Neural cell (in vitro differentiated cells): ENCODE data around the gene CLK4. TPM values are rescaled to one million over a fixed set of nuclear protein-coding genes. Genes with fewer than 3 reads are reported as not detected.
A peak's percentile ranks its signal among the peaks of the same experiment; 100 is the strongest.

Source experiments
- H2AFZ ChIP-seq: fragments of 200-600, 300-800 bp; sonication (generic), shearing (Covaris generic); 2 replicates; pipeline ENCODE4 v1.6.0; 2014; ENCODE audit warnings: low read depth, mild to moderate bottlenecking, antibody characterized with exemption, low read length, moderate library complexity
- H3F3A ChIP-seq: fragments of 200-600 bp; shearing (Covaris generic); 2 replicates; pipeline ENCODE4 v1.6.1; 2016; ENCODE audit warnings: mild to moderate bottlenecking, moderate library complexity, mixed read lengths, antibody characterized with exemption, low read length; ENCODE audit not compliant: insufficient read depth, poor library complexity, severe bottlenecking
- H3K27ac ChIP-seq: fragments of 200-600, 300-800 bp; sonication (generic), shearing (Covaris generic); 2 replicates; pipeline ENCODE4 v1.5.1; 2014; ENCODE audit warnings: mild to moderate bottlenecking, low read length, moderate library complexity
- H3K27me3 ChIP-seq: fragments of 300-800, 200-600 bp; sonication (generic), shearing (Covaris generic); 2 replicates; pipeline ENCODE4 v1.6.0; 2014; ENCODE audit warnings: mild to moderate bottlenecking, low read depth, low read length, moderate library complexity; ENCODE audit not compliant: insufficient read depth
- H3K36me3 ChIP-seq: fragments of 300-800, 200-600 bp; sonication (generic), shearing (Covaris generic); 2 replicates; pipeline ENCODE4 v1.5.1; 2014; ENCODE audit warnings: mild to moderate bottlenecking, antibody characterized with exemption, low read length, moderate library complexity; ENCODE audit not compliant: insufficient read depth
- H3K4me2 ChIP-seq: fragments of 300-800, 200-600 bp; sonication (generic), shearing (Covaris generic); 2 replicates; pipeline ENCODE4 v1.6.0; 2014; ENCODE audit warnings: mild to moderate bottlenecking, low read length
- H3K4me3 ChIP-seq: fragments of 300-800, 200-600 bp; sonication (generic), shearing (Covaris generic); 2 replicates; pipeline ENCODE4 v1.5.1; 2014; ENCODE audit warnings: mild to moderate bottlenecking, low read length, moderate library complexity
- H3K79me2 ChIP-seq: fragments of 200-600 bp; shearing (Covaris generic); replicated peaks from 2 replicates; pipeline ENCODE4 v1.6.0; 2014; ENCODE audit warnings: mild to moderate bottlenecking, low read length, moderate library complexity; ENCODE audit not compliant: insufficient read depth
- H3K9ac ChIP-seq: fragments of 300-800, 200-600 bp; sonication (generic), shearing (Covaris generic); 2 replicates; pipeline ENCODE4 v1.6.1; 2016; ENCODE audit warnings: mild to moderate bottlenecking, low read length, mixed read lengths
- H3K9me2 ChIP-seq: fragments of 200-600 bp; shearing (Covaris generic); 2 replicates; pipeline ENCODE4 v1.6.1; 2016; ENCODE audit warnings: mild to moderate bottlenecking, low read length, mixed read lengths; ENCODE audit not compliant: insufficient read depth
- H3K9me3 ChIP-seq: fragments of 200-600, 300-800 bp; sonication (generic), shearing (Covaris generic); 2 replicates; pipeline ENCODE4 v1.6.1; 2016; ENCODE audit warnings: mild to moderate bottlenecking, mixed run types, low read length, moderate library complexity, mixed read lengths
- H4K20me1 ChIP-seq: fragments of 200-600 bp; shearing (Covaris generic); 2 replicates; pipeline ENCODE4 v1.6.1; 2016; ENCODE audit warnings: mild to moderate bottlenecking, mixed run types; ENCODE audit not compliant: insufficient read depth
- CTCF ChIP-seq: fragments of 450-650 bp; IDR thresholded peaks from 2 replicates; pipeline ENCODE4 v1.5.1; 2014; ENCODE audit warnings: antibody characterized with exemption, mild to moderate bottlenecking, moderate library complexity; ENCODE audit not compliant: poor library complexity, severe bottlenecking
- EP300 ChIP-seq: fragments of 450-650 bp; conservative IDR thresholded peaks from 2 replicates; pipeline ENCODE4 v1.6.1; 2014; ENCODE audit warnings: antibody characterized with exemption, mild to moderate bottlenecking, moderate library complexity; ENCODE audit not compliant: poor library complexity, severe bottlenecking
- EZH2 ChIP-seq: fragments of 200-600, 300-800 bp; shearing (Covaris generic), sonication (generic); IDR thresholded peaks from 2 replicates; pipeline ENCODE4 v1.6.1; 2014; ENCODE audit warnings: antibody characterized with exemption, low read length, borderline replicate concordance, mild to moderate bottlenecking; ENCODE audit not compliant: insufficient read depth, poor library complexity, severe bottlenecking
- MXI1 ChIP-seq: fragments of 450-650 bp; conservative IDR thresholded peaks from 2 replicates; pipeline ENCODE4 v1.6.1; 2014; ENCODE audit warnings: antibody characterized with exemption, mild to moderate bottlenecking; ENCODE audit not compliant: poor library complexity, severe bottlenecking
- POLR2AphosphoS5 ChIP-seq: IDR thresholded peaks from 2 replicates; pipeline ENCODE4 v1.6.1; 2012
- RAD21 ChIP-seq: fragments of 450-650 bp; conservative IDR thresholded peaks from 2 replicates; pipeline ENCODE4 v1.6.1; 2014; ENCODE audit warnings: antibody characterized with exemption, mild to moderate bottlenecking, moderate library complexity
- REST ChIP-seq: IDR thresholded peaks from 2 replicates; pipeline ENCODE4 v1.6.1; 2012; ENCODE audit warnings: borderline replicate concordance
- SMC3 ChIP-seq: fragments of 450-650 bp; conservative IDR thresholded peaks from 2 replicates; pipeline ENCODE4 v1.6.1; 2014; ENCODE audit warnings: antibody characterized with exemption, mild to moderate bottlenecking, moderate library complexity; ENCODE audit not compliant: poor library complexity
- TAF1 ChIP-seq: IDR thresholded peaks from 2 replicates; pipeline ENCODE4 v1.6.1; 2012; ENCODE audit warnings: low read depth
- polyA minus RNA-seq: library from RNA; depleted of rRNA, polyadenylated mRNA; stranded (reverse); fragments of >200 nt; gene quantifications from 2 replicates; pipeline ENCODE4 v1.2.3, GENCODE V29; 2014
- polyA plus RNA-seq: library from polyadenylated mRNA; depleted of rRNA; stranded (reverse); fragments of >200 nt; gene quantifications from 2 replicates; pipeline ENCODE4 v1.2.3, GENCODE V29; 2014

The CLK4 gene
- polyA plus RNA-seq (93.9 and 115 TPM in 2 replicates), polyA minus RNA-seq (64.3 and 82.2 TPM in 2 replicates)

GRCh38 chr5:178626484-178627258 is at the start of gene CLK4:
Gene CLK4 (minus strand): TSS chr5:178627050. CDS start chr5:178623416, 3,634 bp downstream.
- Histone ChIP-seq H3F3A (peaks cover 5% of the 10 kb centered on the region), H4K20me1 (peaks cover 8% of the 10 kb centered on the region), H3K27ac (peak within 1 kb of the TSS; percentile 95), H3K9ac (peak within 1 kb of the TSS; percentile 97), H3K27me3 (no peaks in the 10 kb centered on the region), H3K9me2 (no peaks in the 10 kb centered on the region), H2AFZ (peak within 1 kb of the TSS; percentile 100), H3K36me3 (no peaks in the 10 kb centered on the region), H3K79me2 (peaks cover 42% of the 10 kb centered on the region), H3K4me3 (peak within 1 kb of the TSS; percentile 93), H3K4me2 (peak within 1 kb of the TSS; percentile 66), H3K9me3 (no peaks in the 10 kb centered on the region)
- no peak for TF ChIP-seq CTCF
- TF ChIP-seq RAD21, result peak; percentile 23
- TF ChIP-seq SMC3, result peak; percentile 48
- peak; percentile 95 for TF ChIP-seq POLR2AphosphoS5
- TF ChIP-seq REST, result peak; percentile 85
- peak; percentile 79 for TF ChIP-seq MXI1
- TF ChIP-seq TAF1, result peak; percentile 95
- TF ChIP-seq EP300, result peak; percentile 56
- no peak for TF ChIP-seq EZH2

DNA sequence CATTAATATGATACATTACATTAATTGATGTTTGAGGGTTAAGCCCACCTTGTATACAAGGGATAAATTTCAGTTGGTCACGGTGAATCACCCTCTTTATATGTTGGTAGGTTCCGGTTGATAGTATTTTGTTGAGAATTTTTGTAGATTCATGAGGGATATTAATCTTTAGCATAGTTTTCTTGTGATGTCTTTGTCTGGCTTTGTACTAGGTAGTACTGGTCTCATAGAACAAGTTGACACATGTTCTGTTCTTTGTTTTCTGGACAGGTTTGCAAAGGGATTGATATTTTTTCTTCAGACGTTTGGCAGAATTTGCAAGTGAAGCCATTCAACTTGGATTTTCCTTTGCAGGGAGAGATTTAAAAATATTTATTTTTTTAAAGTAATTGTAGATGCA is 49.1 kb upstream of the CLK4 start:
- Histone ChIP-seq H3K4me3 (no peak overlapping the region), H3K27ac (no peak overlapping the region), H3F3A (no peaks in the 10 kb centered on the region), H2AFZ (no peak overlapping the region), H3K9me2 (no peaks in the 10 kb centered on the region), H3K27me3 (no peaks in the 10 kb centered on the region), H3K36me3 (no peaks in the 10 kb centered on the region), H4K20me1 (no peaks in the 10 kb centered on the region), H3K9me3 (no peaks in the 10 kb centered on the region), H3K9ac (no peak overlapping the region), H3K79me2 (no peaks in the 10 kb centered on the region), H3K4me2 (no peak overlapping the region)
- TF ChIP-seq RAD21 (no peak), TAF1 (no peak), POLR2AphosphoS5 (no peak), SMC3 (no peak), CTCF (no peak), EP300 (no peak), MXI1 (no peak), REST (no peak), EZH2 (no peak)
